Hepatocyte (in vitro differentiated cells): ENCODE data around the gene PRDM5.

Source experiments
- CTCF ChIP-seq: fragments of 200-600 bp; sonication (generic); IDR thresholded peaks from 2 replicates; pipeline ENCODE4 v1.5.1; 2016; ENCODE audit warnings: antibody characterized with exemption, mild to moderate bottlenecking; ENCODE audit not compliant: poor library complexity
- EZH2 ChIP-seq: fragments of 200-600 bp; sonication (generic); IDR thresholded peaks from 2 replicates; pipeline ENCODE4 v1.6.1; 2016; ENCODE audit warnings: antibody characterized with exemption, mild to moderate bottlenecking, borderline replicate concordance

GRCh38 chr4:120926358-120927025, 4.0 kb upstream of the PRDM5 start:
- TF ChIP-seq CTCF (no peak), EZH2 (no peak)
